K562 (cell line): ENCODE data around the gene ALDH16A1. TPM values are rescaled to one million over a fixed set of nuclear protein-coding genes. Genes with fewer than 3 reads are reported as not detected.
A peak's percentile ranks its signal among the peaks of the same experiment; 100 is the strongest.

Experiments
- E2F8 ChIP-seq: fragments of 450-650 bp; IDR thresholded peaks from 2 replicates; pipeline ENCODE4 v1.7.1; 2018; ENCODE audit warnings: mild to moderate bottlenecking, low read depth; ENCODE audit not compliant: partially characterized antibody
- ETV1 ChIP-seq: fragments of 450-650 bp; conservative IDR thresholded peaks from 2 replicates; pipeline ENCODE4 v1.6.1; 2016; ENCODE audit warnings: missing genetic modification characterization, control low read depth, low read depth, missing compliant biosample characterization
- FOS ChIP-seq: IDR thresholded peaks from 3 replicates; pipeline ENCODE4 v1.6.1; 2011; ENCODE audit not compliant: insufficient read length; ENCODE audit errors: extremely low read depth
- KDM5B ChIP-seq: fragments of 200-600 bp; sonication (generic); IDR thresholded peaks from 2 replicates; pipeline ENCODE4 v1.6.1; 2012; ENCODE audit warnings: low read depth, mild to moderate bottlenecking, moderate library complexity, low read length, control low read depth, inconsistent platforms; ENCODE audit not compliant: insufficient replicate concordance
- MAZ ChIP-seq, 2 experiments: fragments of 450-650 bp in 1 of 2; sonication (generic) in 1 of 2; formaldehyde crosslinking; IDR thresholded peaks in 1 of 2; conservative IDR thresholded peaks in 1 of 2; 2 replicates each; pipeline versions ENCODE4 v1.4.0 to v1.5.0; 2020; ENCODE audit warnings: mild to moderate bottlenecking in 1 of 2, missing genetic modification reagents in 1 of 2
- MNT ChIP-seq, 2 experiments: fragments of 450-650 bp; conservative IDR thresholded peaks; 2 replicates each; pipeline ENCODE4 v1.6.1; 2017; ENCODE audit warnings: mild to moderate bottlenecking in 2 of 2, moderate library complexity in 2 of 2
- RAD21 ChIP-seq, 2 experiments: fragments of 250-450 bp in 1 of 2; fragments of 450-650 bp in 1 of 2; sonication (Bioruptor Pico) in 1 of 2; formaldehyde crosslinking in 1 of 2; IDR thresholded peaks in 1 of 2; conservative IDR thresholded peaks in 1 of 2; 2 replicates each; pipeline versions ENCODE4 v1.4.0 to v1.8.0; 2020 to 2022; ENCODE audit warnings: mild to moderate bottlenecking in 2 of 2, moderate library complexity in 1 of 2
- USF1 ChIP-seq: sonication (generic); formaldehyde crosslinking; IDR thresholded peaks from 2 replicates; pipeline ENCODE4 v1.9.0; 2022; ENCODE audit warnings: mild to moderate bottlenecking, missing genetic modification reagents
- ZNF282 ChIP-seq: sonication (generic); formaldehyde crosslinking; IDR thresholded peaks from 2 replicates; pipeline ENCODE4 v1.8.1; 2023; ENCODE audit warnings: missing genetic modification reagents
- ZNF395 ChIP-seq: fragments of 200-800 bp; sonication (Bioruptor generic); IDR thresholded peaks from 2 replicates; pipeline ENCODE4 v1.6.1; 2017; ENCODE audit warnings: missing genetic modification characterization, missing compliant biosample characterization
- polyA plus RNA-seq, 8 experiments: library from polyadenylated mRNA; depleted of rRNA in 4 of 8; stranded (reverse) in 5 of 8; unstranded in 3 of 8; fragments of >200 nt; fragmentation: Nextera tagmentation in 2 of 8; fragmentation: Illumina TruSeq in 1 of 8; extraction: Ambion mirVana in 2 of 8; extraction: Trizol in 1 of 8; gene quantifications; 2 replicates each; pipeline versions ENCODE4 v1.2.1 to v1.2.3, GENCODE V29; 2011 to 2014; ENCODE audit warnings: inconsistent platforms in 1 of 8, missing spikeins in 1 of 8
- total RNA-seq, 7 experiments: library from RNA; depleted of rRNA in 6 of 7; stranded (reverse); fragments of >200 nt in 6 of 7; fragmentation: Illumina TruSeq in 2 of 7; extraction: Trizol in 2 of 7; gene quantifications; 2 replicates each; pipeline versions ENCODE4 v1.2.1 to v1.2.3, GENCODE V29; 2011 to 2021; ENCODE audit warnings: low replicate concordance in 1 of 7

ALDH16A1 gene
- total and polyA plus RNA-seq, 9 of the 15 experiments (the other 6 are each of a cell fraction or from before 2014, with no cell fraction given), result 2.2 to 52.2 (median 7.6) TPM

- TF ChIP-seq E2F8 (peak; percentile 55), FOS (no peak), MNT (conservative IDR thresholded peaks at IDR 0.05) (peak; percentile 78 to 80), ZNF282 (CRISPR knock-in tag) (peak; percentile 68; the same call in 1 of the 2 replicates), RAD21 (CRISPR knock-in tag; conservative IDR thresholded peaks at IDR 0.05 in 1 of 2, IDR thresholded peaks at IDR 0.05 in 1 of 2) (peak; percentile 84 to 90), MAZ (CRISPR knock-in tag; conservative IDR thresholded peaks at IDR 0.05 in 1 of 2, IDR thresholded peaks at IDR 0.05 in 1 of 2) (peak; percentile 86 to 95), USF1 (no peak), ETV1 (peak; percentile 83), KDM5B (peak; percentile 55), ZNF395 (peak; percentile 88)
These were observed 9.5 kb upstream of the ALDH16A1 start (continued) for GRCh38 chr19:49443366-49444099.
